ENCODE data around the gene PTPMT1. TPM values are rescaled to one million over a fixed set of nuclear protein-coding genes. Genes with fewer than 3 reads are reported as not detected.

PTPMT1 gene
- total RNA-seq, 2 donors from 2014 or later: 28.9 to 29.5 TPM

DNA sequence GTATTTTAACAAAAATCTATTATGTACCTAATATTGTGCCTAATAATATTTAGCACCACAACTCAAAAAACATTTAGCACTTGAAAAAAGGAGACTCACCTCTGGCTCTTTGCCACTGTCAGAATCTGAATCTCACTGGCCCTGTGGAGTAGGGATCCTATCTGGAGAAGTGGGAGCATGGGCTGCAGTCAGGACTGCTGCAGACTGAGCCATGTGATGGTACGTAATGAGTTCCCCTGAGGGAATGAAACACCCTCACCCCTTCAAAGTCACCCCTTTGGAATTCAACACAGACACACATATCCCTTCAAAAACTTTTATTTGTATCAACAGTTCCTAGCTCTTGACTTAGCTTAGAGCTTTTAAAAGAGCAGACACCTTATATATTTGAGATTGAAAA is 6.5 kb downstream of the PTPMT1 start:
- no peak for DNase-seq
- intact Hi-C loops (cut with DNase I, micrococcal nuclease): no loop called here
- ATAC-seq: no peak

DNA sequence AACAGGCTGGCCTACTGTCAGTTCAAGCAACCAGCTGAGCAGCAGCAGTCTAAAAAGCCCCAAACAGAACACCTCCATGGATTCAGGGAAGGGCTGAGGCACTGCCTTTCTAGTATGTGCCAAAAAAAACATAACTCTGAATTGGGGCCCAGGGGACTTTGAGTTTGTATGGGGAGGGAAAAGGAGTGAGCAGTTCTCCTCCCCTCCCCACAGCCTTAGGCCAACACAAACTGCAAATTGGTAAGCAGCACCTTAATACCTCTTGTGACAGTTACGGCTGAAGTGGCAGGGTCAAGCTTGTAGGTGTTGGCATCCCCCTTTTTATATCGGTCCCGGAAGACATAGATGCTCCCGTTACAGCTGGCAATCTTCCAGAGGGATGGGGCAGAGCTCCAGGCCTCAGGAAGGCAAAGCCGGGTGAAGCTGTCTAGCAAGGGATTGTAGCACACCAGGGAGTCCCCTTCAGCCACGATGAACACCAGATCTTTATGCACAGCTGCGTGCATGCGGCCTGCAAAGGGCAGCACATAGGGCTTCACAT is 7.4 kb downstream of the PTPMT1 start:
- DNase-seq (no peak), ATAC-seq (no peak)
- intact Hi-C loops (cut with DNase I, micrococcal nuclease): no loop called here

DNA sequence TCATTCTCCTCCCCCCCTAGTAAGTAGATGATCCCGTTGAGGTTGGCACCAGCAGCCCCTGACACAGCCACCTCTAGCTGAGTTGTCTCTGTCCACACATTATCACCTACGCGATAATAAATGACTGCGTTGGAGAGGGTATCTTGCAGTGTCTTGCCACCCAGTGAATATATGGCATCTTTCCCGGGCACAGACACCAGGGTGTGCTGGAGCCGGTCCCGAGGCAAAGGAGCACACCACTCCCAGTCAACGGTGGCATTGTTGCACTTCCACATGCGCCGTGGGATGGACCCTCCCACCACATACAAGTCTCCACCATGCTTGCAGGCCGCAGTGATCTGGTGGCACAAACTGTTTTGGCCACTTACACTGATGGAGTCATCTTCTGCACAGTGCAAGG is 7.9 kb downstream of the PTPMT1 start:
- ATAC-seq (no peak), DNase-seq (no peak)
- intact Hi-C loops (cut with DNase I, micrococcal nuclease): no loop called here

DNA sequence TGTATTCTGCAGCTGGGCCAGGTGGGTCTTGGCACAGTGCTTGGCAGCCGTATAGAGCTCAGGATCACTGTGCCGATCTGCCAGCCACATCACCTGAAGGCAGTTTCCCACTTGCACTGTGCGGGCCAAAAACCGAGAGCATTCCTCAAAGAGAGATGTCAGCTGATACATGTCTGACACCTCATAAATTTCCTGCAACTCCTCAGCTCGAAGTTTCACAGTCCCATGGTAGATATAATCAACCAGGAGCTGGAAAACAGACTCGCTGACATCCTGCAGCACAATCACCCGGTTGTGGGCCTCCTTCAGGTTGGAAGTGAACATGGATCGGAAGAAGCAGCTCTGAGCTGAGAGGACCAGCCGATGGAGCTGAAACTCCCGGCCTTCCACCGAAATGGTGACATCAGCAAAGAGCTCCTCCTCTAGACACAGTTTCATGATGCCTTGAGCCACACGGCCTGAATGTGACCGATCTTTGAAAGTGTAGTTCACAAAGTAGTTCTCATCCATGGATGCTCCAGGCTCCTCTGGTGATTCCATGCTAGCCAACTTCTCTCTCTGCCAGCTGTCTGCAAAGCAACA is 12.2 kb downstream of the PTPMT1 start:
- intact Hi-C loops (cut with DNase I, micrococcal nuclease): no loop called here
- DNase-seq: no peak

DNA sequence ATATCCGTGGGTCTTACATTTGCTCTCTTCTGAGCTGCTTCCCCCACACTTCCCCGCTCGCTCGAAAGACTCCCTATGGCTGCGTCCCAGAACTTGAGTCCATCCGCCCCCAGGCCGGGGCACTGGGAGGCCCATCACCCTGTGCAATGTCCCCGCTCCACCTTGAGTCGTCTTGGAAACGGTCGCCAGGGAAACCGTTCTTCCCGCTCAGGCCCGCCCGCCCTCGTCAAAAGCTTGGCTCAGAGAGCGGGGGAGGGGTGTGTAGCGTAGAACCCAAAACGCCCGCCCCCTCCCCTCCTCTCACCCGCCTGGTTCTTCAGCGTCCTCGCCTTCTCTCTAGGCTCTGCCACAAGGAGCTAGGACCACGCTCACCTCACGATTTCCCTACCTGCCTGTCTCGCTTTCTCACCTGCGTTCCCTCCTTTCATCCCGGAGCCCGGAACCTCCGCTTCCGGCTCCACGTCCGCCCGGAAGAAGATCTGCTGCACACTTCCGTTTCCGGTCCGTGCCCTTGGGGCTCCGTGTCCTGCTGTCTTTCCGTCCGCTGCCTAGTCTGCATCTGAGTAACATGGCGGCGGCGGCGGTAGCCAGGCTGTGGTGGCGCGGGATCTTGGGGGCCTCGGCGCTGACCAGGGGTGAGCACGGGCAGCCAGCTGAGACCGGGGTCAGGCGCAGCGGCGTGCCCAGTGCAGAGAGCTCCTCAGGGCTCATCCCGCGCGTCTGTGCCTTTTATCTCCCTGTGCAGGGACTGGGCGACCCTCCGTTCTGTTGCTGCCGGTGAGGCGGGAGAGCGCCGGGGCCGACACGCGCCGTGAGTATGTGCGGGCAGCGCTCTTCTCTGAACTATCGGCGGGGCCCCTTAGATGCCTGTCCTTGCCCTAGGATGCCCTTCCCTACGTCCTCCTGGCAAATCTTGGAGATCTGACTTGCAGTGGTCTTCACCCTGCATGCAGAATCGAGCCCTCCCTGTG is 13.4 kb downstream of the PTPMT1 start, which contains the start of the genes KBTBD4 and NDUFS3:
KBTBD4 (minus strand) TSS at position 447 of the 971 bp plus-strand sequence; CDS start at position 428, 19 bp downstream.
NDUFS3 (plus strand) TSS at position 551 of the 971 bp plus-strand sequence; CDS start at position 569, 18 bp downstream.
- intact Hi-C loops (cut with DNase I, micrococcal nuclease): no loop called here
- ATAC-seq (peak; percentile 95), DNase-seq (peak; percentile 91 to 94)

More for the DNA sequence above, 12.2 kb downstream of the PTPMT1 start:
- ATAC-seq: no peak

DNA sequence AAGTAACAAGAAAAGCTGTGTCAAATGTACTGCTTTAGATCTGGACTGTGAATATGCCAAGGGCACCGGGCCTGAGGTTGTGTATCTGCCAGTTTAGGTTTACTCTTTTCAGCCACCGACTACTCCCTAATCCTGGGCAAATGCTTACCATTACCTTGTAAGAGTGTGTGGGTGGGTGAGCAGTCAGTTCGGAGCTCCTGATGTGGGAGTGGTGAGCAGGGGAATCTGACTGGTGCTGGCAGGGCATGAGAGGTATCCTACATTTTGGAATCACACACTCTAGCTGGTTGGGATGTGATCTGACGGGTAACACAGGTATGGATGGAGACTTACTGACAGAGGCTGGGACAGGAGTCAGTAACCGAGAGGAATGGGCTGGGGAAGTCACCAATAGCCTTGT is 18.4 kb downstream of the PTPMT1 start:
- DNase-seq: no peak
- intact Hi-C loops (cut with DNase I, micrococcal nuclease): no loop called here
- ATAC-seq: no peak

DNA sequence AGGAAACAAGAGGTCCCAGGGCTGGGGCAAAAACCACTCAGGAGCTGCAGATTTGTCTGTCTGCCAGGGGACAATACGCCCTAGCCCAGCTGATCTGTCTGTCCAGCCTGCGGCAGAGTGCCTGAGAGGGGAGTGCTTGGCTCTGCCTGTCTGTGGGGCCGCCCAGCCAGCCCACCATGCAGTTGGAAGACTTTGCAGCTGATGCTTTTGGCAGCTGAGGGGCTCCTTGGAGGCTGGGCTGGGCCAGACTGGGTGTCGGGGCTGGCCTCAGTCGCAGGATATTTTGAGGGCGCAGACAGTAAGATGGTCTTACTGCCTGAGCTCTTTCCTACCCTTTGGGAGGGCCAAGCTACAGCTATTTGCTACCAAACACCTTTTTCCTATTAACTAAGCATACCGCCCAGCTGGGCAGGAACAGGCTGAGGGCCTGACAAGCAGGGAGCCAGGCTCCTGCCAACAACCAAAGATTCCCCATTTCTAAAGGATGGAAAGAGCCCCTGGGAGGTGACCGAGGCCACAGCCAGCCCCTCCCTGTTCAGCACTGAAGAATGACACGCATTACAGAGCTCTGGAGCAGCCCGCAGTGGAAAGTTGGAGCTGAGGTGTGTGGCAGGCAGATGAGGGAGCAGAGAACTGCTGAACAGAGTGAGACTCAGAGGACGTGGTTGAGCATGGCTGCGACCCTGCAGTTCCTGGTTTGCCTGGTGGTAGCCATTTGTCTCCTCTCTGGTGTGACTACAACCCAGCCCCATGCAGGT is 20.9 kb downstream of the PTPMT1 start, which contains the start of gene FAM180B:
FAM180B (plus strand) TSS at position 581 of the 758 bp plus-strand sequence; CDS start at position 672, 91 bp downstream.
- ATAC-seq (peak; percentile 5), DNase-seq (no peak)
- intact Hi-C loops (cut with DNase I, micrococcal nuclease): no loop called here

DNA sequence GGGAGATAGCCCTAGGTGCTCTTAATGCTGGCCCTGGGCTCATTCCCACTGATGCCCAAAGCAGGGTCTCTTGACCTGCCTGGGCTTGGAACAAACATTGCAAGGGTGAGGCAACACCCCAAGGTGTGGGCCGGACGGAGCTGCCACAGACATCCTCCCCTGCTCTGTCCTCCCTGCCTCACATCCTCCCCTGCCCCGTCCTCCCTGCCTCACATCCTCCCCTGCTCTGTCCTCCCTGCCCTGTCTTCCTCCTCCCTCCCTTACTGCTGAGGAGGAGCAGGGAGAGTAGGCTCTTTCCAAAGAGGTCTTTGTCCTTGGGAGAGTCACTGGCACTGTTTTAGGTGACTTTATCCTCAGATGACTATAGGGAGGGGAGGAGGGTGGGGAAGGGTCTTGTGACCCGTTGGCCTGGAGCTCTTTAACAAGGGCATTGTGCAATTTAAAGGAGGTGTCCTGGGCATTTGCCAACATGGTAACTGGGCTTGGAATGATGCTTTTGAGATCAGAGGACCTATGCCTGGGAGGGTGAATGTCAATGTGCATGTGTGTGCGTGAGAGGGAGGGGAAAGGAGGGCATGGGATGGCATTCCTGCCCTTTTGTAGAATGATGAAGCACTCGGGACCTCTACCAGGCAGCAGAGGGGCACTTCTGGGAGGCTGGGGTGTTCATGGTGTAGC is 21.8 kb downstream of the PTPMT1 start:
- intact Hi-C loops (cut with DNase I, micrococcal nuclease): no loop called here
- ATAC-seq (no peak), DNase-seq (no peak)

DNA sequence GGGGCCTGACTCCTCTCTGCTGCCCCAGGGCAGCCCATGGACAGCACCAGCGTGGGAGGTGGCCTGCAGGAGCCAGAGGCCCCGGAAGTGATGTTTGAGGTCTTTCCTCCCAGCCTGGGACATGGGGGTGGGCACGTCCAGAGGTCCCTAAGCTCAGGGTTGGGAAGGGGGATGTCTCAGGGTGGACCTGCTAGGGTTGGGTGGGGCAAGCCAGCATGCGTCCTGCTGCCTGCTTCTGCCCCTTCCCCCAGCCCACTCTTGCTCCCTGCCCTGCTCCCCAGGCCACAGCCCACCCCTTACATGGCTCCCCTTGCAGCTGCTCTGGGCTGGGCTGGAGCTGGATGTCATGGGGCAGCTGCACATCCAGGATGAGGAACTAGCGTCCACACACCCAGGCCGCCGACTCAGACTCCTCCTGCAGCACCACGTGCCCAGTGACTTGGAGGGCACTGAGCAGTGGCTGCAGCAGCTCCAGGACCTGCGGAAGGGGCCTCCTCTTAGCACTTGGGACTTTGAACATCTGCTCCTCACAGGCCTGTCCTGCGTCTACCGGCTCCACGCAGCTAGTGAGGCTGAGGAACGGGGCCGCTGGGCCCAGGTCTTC is 22.4 kb downstream of the PTPMT1 start:
- intact Hi-C loops (cut with DNase I, micrococcal nuclease): no loop called here
- ATAC-seq (peak; percentile 7), DNase-seq (peak; percentile 36 to 47)

DNA sequence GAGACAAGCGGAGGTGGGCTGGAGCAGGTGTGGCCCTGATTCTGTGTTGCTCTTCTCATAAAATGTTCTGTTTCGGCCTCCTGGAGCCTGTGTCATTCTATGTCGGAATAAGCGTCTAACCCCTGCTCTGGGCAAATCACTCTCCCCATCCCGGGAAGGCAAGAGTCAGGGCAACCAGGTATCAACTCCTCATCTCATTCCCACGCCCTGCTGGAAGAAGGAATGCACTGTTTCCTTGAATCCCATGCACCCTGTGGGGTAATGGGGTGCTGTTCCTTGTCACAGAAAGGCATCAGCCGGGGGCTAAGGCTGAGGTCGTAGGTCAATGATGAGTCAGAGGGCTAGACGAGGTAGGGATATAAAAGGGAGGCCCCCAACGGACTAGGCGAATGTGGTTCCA is 23.7 kb downstream of the PTPMT1 start:
- DNase-seq (no peak), ATAC-seq (no peak)
- intact Hi-C loops (cut with DNase I, micrococcal nuclease): no loop called here

DNA sequence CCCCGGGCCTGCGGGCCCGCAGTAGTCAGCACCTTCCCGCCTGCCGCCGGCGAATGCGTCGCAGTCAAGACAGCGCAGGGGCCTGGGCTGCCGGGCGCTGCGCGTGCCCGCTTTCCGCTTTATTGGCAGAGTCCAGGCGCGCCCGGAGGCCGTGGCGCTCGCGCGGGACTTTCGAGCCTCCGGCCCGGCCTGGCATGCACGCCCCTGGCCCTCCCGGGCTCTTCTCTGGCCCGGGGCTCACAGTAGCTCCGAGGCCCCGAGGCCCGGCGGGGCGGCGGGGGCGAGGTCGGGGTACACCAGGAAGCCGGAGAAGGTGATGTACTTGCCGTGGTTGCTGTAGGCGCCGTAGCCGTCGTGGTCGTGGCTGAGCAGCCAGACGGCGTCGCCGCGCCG is 24.2 kb downstream of the PTPMT1 start:
- peak; percentile 53 for ATAC-seq
- intact Hi-C loops (cut with DNase I, micrococcal nuclease): no loop called here
- DNase-seq: peak in 1 of 2 donors; percentile 25

DNA sequence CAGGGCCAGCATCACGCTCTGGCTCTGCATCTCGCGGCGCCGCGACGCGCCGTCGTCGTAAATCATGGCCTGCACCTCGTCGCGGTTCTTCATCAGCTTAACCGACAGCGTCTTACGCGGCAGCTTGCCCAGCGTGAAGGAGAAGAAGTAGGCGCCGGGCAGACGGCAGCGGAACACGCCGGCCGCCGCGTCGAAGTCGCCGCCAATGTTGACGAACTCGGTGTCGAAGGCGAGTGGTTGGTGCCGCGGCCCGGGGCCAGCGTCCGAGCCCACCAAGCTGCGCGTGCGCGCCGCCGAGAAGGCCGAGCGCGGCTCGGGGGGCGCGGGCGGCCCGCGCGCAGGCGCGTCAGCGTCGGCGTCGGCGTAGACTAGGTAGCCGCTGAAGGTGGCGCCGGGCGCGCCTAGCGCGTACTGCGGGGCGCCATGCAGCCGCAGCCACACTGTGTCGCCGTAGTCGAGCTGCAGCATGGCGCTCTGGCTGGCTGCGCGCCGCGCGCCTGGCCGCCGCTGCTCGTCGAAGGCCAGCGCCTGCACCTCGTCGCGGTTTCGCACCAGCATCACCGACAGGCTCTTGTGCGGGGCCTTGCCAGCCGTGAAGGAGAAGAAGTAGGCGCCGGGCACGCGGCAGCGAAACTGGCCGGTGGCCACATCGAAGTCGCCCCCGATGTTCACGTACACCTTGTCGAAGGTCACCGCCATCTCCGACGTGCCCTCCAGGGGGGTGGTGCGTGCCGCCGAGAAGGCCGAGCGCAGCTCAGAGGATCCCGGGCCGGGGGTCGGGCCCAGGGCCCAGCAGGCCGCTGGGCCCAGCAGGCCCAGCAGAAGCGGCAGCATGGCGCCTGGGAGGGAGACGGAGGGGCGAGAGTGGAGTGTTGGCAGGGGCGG is 24.8 kb downstream of the PTPMT1 start:
- no peak for ATAC-seq
- intact Hi-C loops (cut with DNase I, micrococcal nuclease): no loop called here
- DNase-seq: no peak

DNA sequence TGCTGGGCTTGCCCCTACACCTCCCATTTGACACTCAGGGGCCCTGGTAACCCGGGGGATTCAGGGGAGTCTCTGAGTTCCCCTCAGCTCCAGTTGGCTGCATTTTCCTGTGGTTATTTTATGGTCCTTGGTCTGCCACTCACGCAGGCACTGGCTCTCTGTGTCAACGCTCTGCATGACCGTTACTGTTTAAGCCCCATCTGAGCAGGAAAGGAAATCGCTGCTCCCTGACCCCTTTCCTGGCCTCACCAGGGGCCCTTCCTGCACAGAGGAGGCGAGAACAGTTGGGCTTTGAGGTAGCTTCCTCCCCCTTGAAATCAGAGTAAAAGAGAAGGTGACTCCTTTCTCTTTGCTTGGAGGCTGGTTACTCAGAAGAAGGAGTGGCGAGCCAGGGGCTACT is 26.4 kb downstream of the PTPMT1 start:
- no peak for DNase-seq
- ATAC-seq: no peak
- intact Hi-C loops (cut with DNase I, micrococcal nuclease): no loop called here

DNA sequence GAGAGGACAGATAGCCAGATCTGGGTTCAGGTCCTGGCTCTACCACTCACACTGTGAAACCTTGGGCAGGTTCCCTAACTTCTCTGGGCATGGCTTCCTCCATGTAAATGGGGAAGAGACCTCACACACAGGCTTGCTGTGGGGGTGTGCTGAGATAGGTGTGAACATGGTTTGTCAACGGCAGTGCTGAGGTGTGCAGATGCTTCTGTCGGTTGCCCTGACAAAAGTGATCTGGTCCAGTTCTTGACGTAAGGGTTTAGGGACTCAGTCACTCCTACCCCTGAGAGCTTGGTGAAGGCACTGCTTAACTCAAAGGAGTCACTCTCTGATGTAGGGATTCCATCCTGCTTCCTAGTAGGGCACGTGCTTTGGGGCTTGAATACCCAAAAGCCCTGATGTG is 26.9 kb downstream of the PTPMT1 start:
- no peak for ATAC-seq
- DNase-seq: no peak
- intact Hi-C loops (cut with DNase I, micrococcal nuclease): no loop called here

DNA sequence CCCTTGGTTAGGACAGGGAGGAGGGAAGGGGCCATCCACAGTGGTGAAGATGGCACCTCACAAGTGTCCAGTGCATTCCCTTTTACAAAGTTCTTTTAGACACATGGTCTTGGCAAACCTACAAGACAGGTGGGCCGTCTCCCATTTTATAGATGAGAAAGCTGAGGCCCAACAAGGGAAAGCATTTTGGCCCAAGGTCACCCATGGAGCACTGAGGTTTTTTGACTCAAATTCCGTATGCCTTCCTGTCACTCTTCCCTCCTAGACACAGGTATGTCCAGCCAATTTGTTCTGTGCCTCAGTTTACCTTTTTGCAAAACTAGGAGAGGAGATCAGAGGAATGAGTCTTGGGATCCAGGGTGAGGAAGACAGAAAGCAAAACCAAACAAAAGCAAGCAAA is 27.6 kb downstream of the PTPMT1 start:
- DNase-seq: no peak
- intact Hi-C loops (cut with DNase I, micrococcal nuclease): no loop called here
- ATAC-seq: no peak

DNA sequence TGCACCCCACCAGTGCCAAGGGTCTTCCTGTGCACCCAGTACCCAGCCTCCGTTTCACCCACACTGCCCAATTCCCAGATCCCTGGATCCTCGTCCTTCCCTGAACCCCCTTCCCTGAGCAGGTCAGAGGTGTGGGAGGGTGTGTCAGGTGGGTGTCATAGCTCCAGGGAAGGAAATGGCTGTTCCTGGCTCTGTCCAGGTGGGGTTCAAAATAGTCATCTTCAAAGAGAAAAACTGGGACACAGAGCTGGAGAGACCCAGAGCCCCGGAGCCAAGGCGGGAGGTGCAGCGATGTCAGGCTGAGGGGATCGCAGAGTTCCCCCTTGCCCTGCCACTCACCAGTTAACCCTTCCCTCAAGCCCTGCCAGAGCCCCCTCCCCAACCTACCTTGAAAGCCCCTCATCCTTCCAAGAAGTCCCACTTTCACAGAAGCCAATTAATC is 28.1 kb downstream of the PTPMT1 start:
- ATAC-seq (no peak), DNase-seq (no peak)
- intact Hi-C loops (cut with DNase I, micrococcal nuclease): no loop called here

All from left colon (tissue), 2 donors.